PFSK-1 (cell line): ENCODE measurements around the gene MIAT.

Experiments used
- FOXP2 ChIP-seq: optimal IDR thresholded peaks from 2 replicates; pipeline ENCODE3; 2011; ENCODE audit warnings: borderline replicate concordance, control low read depth, inconsistent platforms; ENCODE audit not compliant: insufficient read depth; ENCODE audit errors: extremely low read length, extremely low read depth
- POLR2AphosphoS5 ChIP-seq: IDR thresholded peaks from 2 replicates; pipeline ENCODE4 v1.6.1; 2012; ENCODE audit warnings: low read depth, mild to moderate bottlenecking, control low read depth, low read length, moderate library complexity
- REST ChIP-seq, 2 experiments: IDR thresholded peaks; 2 replicates each; pipeline versions ENCODE4 v1.6.1 to v1.8.0; 2011 to 2012; ENCODE audit warnings: low read depth in 2 of 2, low read length in 2 of 2, control low read depth in 1 of 2, inconsistent platforms in 1 of 2, mild to moderate bottlenecking in 1 of 2, moderate library complexity in 1 of 2; ENCODE audit not compliant: insufficient read depth in 1 of 2
- SIN3A ChIP-seq: IDR thresholded peaks from 2 replicates; pipeline ENCODE4 v1.6.1; 2012; ENCODE audit warnings: mild to moderate bottlenecking, low read length, moderate library complexity, borderline replicate concordance; ENCODE audit not compliant: insufficient read depth
- TAF1 ChIP-seq: IDR thresholded peaks from 2 replicates; pipeline ENCODE4 v1.6.1; 2012; ENCODE audit warnings: low read length, control low read depth, borderline replicate concordance; ENCODE audit not compliant: insufficient read depth

The MIAT gene

DNA sequence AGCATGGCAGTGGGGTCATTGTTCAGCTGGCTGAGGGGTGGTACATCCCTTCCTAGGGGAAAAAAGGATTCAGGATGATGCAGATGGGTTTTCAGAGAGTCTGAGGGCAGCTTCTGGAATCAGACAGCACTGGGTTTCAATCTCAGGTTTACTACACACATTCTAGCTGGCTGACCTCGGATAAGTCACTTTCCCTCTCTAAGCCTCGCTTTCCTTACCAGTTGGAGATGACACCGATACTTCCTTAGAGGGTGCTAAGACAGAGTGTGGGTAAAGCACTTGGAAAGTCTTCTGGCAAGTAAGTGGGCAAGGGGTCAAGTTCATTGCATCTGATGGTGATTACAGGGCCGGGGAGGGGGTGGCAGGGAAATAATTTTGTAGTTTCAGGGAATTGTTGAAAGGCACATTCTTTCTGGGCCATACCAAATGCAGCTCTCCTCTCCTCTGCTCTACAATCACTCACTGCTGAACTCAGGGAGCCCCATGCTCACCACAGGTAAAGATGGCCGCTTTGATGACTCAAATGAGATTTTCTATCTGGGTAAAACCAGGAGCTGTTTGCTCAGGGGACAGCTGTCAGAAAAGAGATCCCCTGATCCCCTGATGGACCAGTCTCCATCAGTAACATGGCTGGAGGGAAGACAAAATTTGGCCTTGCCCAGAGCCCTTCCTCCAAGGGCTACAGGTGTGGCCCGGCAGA is 6.5 kb upstream of the MIAT start:
- TF ChIP-seq FOXP2 (no peak), POLR2AphosphoS5 (no peak), SIN3A (no peak), REST (IDR thresholded peaks at IDR 0.05; ENCODE audit: insufficient read depth in 1 of 2, low read depth in 2 of 2, low read length in 2 of 2) (no peak)

GRCh38 chr22:26651815-26652214 is 5.6 kb upstream of the MIAT start:
- no peak for TF ChIP-seq REST (IDR thresholded peaks at IDR 0.05; ENCODE audit: insufficient read depth in 1 of 2, low read depth in 2 of 2, low read length in 2 of 2)
- TF ChIP-seq FOXP2 = no peak
- TF ChIP-seq SIN3A = no peak
- TF ChIP-seq POLR2AphosphoS5 = no peak
- TF ChIP-seq TAF1 = no peak

GRCh38 chr22:26658161-26658560 is 773 bp downstream of the MIAT start:
- TF ChIP-seq REST (IDR thresholded peaks at IDR 0.05; ENCODE audit: insufficient read depth in 1 of 2, low read depth in 2 of 2, low read length in 2 of 2) (no peak), FOXP2 (no peak), POLR2AphosphoS5 (no peak), SIN3A (no peak), TAF1 (no peak)

- TF ChIP-seq REST (IDR thresholded peaks at IDR 0.05; ENCODE audit: insufficient read depth in 1 of 2, low read depth in 2 of 2, low read length in 2 of 2) (no peak), FOXP2 (peak; percentile 22)
These were observed 1.5 kb downstream of the MIAT start for GRCh38 chr22:26658671-26659478.

DNA sequence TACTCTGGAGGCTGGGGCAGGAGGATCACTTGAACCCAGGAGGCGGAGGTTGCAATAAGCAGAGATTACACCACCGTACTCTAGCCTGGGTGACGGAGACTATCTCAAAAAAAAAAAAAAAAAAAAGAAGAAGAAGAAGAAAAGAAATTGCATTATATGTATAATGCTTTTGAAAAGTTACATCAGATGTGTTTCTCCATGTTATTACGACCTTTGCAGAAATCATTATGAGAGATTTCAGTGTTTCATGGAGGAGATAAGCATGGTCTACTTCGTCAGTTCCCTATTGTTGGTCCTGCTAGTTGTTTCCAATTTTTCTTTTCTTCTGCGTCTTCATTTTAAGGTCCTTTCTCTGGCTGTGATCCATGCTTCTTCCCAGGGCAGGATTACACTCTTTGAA is 3.0 kb downstream of the MIAT start:
- TF ChIP-seq FOXP2 (no peak), TAF1 (no peak), SIN3A (no peak), POLR2AphosphoS5 (no peak), REST (IDR thresholded peaks at IDR 0.05; ENCODE audit: insufficient read depth in 1 of 2, low read depth in 2 of 2, low read length in 2 of 2) (no peak)
